ENCODE data around the gene GRK1. TPM values are rescaled to one million over a fixed set of nuclear protein-coding genes. Genes with fewer than 3 reads are reported as not detected.

Gene GRK1
- polyA plus RNA-seq, 1 experiment = not detected

GRCh38 chr13:113625965-113626721, 40.9 kb upstream of the GRK1 start:
- ChIA-PET POLR2A (interaction anchor here (1.2 kb wide), 1 partner anchor 10 kb away, joined by 4 read pairs; no protein-coding TSS in a partner anchor), CTCF (no interaction called here)
- DNase-seq (ENCODE audit: low read depth, low spot score) = no peak
- H3K4me3 ChIP-seq (ENCODE audit: low read depth, low read length) = no peak overlapping the region
- no peaks in the 10 kb centered on the region for H3K27me3 ChIP-seq (ENCODE audit: control insufficient read depth, insufficient read depth, low read length)
- peaks cover 3% of the 10 kb centered on the region; the same call in 1 of the 2 replicates for H3K9me3 ChIP-seq (ENCODE audit: control insufficient read depth, insufficient read depth, low read length)
- no peak for TF ChIP-seq CTCF (IDR thresholded peaks at IDR 0.05; ENCODE audit: low read depth, low read length)
- peak overlapping the region; percentile 39 for H3K27ac ChIP-seq (ENCODE audit: low read depth, low read length)

GRCh38 chr13:113627136-113627535, 39.9 kb upstream of the GRK1 start:
- ChIA-PET POLR2A (no interaction called here), CTCF (no interaction called here)
- DNase-seq (ENCODE audit: low read depth, low spot score) = no peak
- Histone ChIP-seq H3K4me3 (ENCODE audit: low read depth, low read length) (no peak overlapping the region), H3K27me3 (ENCODE audit: control insufficient read depth, insufficient read depth, low read length) (no peaks in the 10 kb centered on the region), H3K27ac (ENCODE audit: low read depth, low read length) (no peak overlapping the region), H3K9me3 (ENCODE audit: control insufficient read depth, insufficient read depth, low read length) (peaks cover 3% of the 10 kb centered on the region; the same call in 1 of the 2 replicates)
- TF ChIP-seq CTCF (IDR thresholded peaks at IDR 0.05; ENCODE audit: low read depth, low read length) = no peak

GRCh38 chr13:113628291-113629270, 38.4 kb upstream of the GRK1 start:
- ChIA-PET CTCF (no interaction called here), POLR2A (no interaction called here)
- DNase-seq (ENCODE audit: low read depth, low spot score) = no peak

GRCh38 chr13:113629866-113630265, 37.2 kb upstream of the GRK1 start:
- Histone ChIP-seq H3K27ac (ENCODE audit: low read depth, low read length) (no peak overlapping the region), H3K9me3 (ENCODE audit: control insufficient read depth, insufficient read depth, low read length) (no peaks in the 10 kb centered on the region), H3K27me3 (ENCODE audit: control insufficient read depth, insufficient read depth, low read length) (no peaks in the 10 kb centered on the region), H3K4me3 (ENCODE audit: low read depth, low read length) (no peak overlapping the region)
- POLR2A ChIA-PET = no interaction called here
- no peak for TF ChIP-seq CTCF (IDR thresholded peaks at IDR 0.05; ENCODE audit: low read depth, low read length)
- no peak for DNase-seq (ENCODE audit: low read depth, low spot score)
- CTCF ChIA-PET = no interaction called here

More at GRCh38 chr13:113628291-113629270, 38.4 kb upstream of the GRK1 start:
- Histone ChIP-seq H3K27ac (ENCODE audit: low read depth, low read length) (no peak overlapping the region), H3K27me3 (ENCODE audit: control insufficient read depth, insufficient read depth, low read length) (no peaks in the 10 kb centered on the region), H3K4me3 (ENCODE audit: low read depth, low read length) (no peak overlapping the region), H3K9me3 (ENCODE audit: control insufficient read depth, insufficient read depth, low read length) (no peaks in the 10 kb centered on the region; the same call in 1 of the 2 replicates)
- no peak for TF ChIP-seq CTCF (IDR thresholded peaks at IDR 0.05; ENCODE audit: low read depth, low read length)

Measured in AG04450 (cell line).